H1 (cell line): ENCODE data around the gene NECTIN3. TPM values are rescaled to one million over a fixed set of nuclear protein-coding genes. Genes with fewer than 3 reads are reported as not detected.

Experiments
- BRCA1 ChIP-seq: IDR thresholded peaks from 2 replicates; pipeline ENCODE4 v1.6.1; 2012; ENCODE audit warnings: low read depth, low read length, improper control_type of control experiment
- CTCF ChIP-seq, 3 experiments: IDR thresholded peaks; 1 replicate in 2 of 3; 2 replicates in 1 of 3; pipeline versions ENCODE4 v1.5.1 to v1.6.1; 2011; ENCODE audit warnings: low read length in 3 of 3, mild to moderate bottlenecking in 3 of 3, inconsistent platforms in 2 of 3, low read depth in 1 of 3, moderate library complexity in 1 of 3; ENCODE audit not compliant: insufficient read depth in 1 of 3; ENCODE audit errors: control extremely low read depth in 1 of 3
- JUND ChIP-seq: IDR thresholded peaks from 2 replicates; pipeline ENCODE4 v1.6.1; 2011; ENCODE audit warnings: mild to moderate bottlenecking, improper control_type of control experiment, low read length
- NRF1 ChIP-seq: IDR thresholded peaks from 2 replicates; pipeline ENCODE4 v1.6.1; 2011; ENCODE audit warnings: mild to moderate bottlenecking, low read depth, low read length, improper control_type of control experiment
- RAD21 ChIP-seq, 2 experiments: IDR thresholded peaks in 1 of 2; conservative IDR thresholded peaks in 1 of 2; 2 replicates each; pipeline ENCODE4 v1.6.1; 2011; ENCODE audit warnings: low read depth in 2 of 2, low read length in 2 of 2, improper control_type of control experiment in 1 of 2, inconsistent platforms in 1 of 2, mild to moderate bottlenecking in 1 of 2, moderate library complexity in 1 of 2
- RXRA ChIP-seq: IDR thresholded peaks from 2 replicates; pipeline ENCODE4 v1.6.1; 2011; ENCODE audit warnings: low read depth, mild to moderate bottlenecking, low read length, moderate library complexity; ENCODE audit not compliant: insufficient read depth
- TBP ChIP-seq: IDR thresholded peaks from 2 replicates; pipeline ENCODE4 v1.6.1; 2011; ENCODE audit warnings: low read depth, low read length, improper control_type of control experiment
- polyA plus RNA-seq, 7 experiments: library from polyadenylated mRNA; depleted of rRNA in 3 of 7; stranded (reverse) in 5 of 7; unstranded in 2 of 7; fragments of >200 nt in 5 of 7; fragments of 200-250 nt in 2 of 7; gene quantifications; 1 replicate in 5 of 7; 2 replicates in 1 of 7; 4 replicates in 1 of 7; pipeline versions ENCODE4 v1.2.1 to v1.2.3, GENCODE V29; 2011 to 2013; ENCODE audit warnings: missing spikeins in 2 of 7, mixed read lengths in 2 of 7
- total RNA-seq: library from RNA; stranded (reverse); fragmentation: NEBNext Ultra II Directional; extraction: Animal tissue kit (Norgen Biotek cat#: 25700); gene quantifications from 2 replicates; pipeline ENCODE4 v1.2.1, GENCODE V29; 2021

The NECTIN3 gene
- total and polyA plus RNA-seq, 2 of the 8 experiments (the other 6 are each of a cell fraction or from before 2014, with no cell fraction given), result 13.6 to 50.6 TPM

GRCh38 chr3:111033470-111034050, 38.1 kb upstream of the NECTIN3 start (continued):
- TF ChIP-seq CTCF (IDR thresholded peaks at IDR 0.05; ENCODE audit: control extremely low read depth in 1 of 3, insufficient read depth in 1 of 3, low read depth in 1 of 3, low read length in 3 of 3) (no peak), RAD21 (IDR thresholded peaks at IDR 0.05 in 1 of 2, conservative IDR thresholded peaks at IDR 0.05 in 1 of 2; ENCODE audit: low read depth in 2 of 2, low read length in 2 of 2) (no peak), RXRA (no peak), TBP (no peak), NRF1 (no peak), BRCA1 (no peak), JUND (no peak)
